PFSK-1 (cell line): Measurements from ENCODE around the gene TAOK3.

Experiments used
- REST ChIP-seq, 2 experiments: IDR thresholded peaks; 2 replicates each; pipeline versions ENCODE4 v1.6.1 to v1.8.0; 2011 to 2012; ENCODE audit warnings: low read depth in 2 of 2, low read length in 2 of 2, control low read depth in 1 of 2, inconsistent platforms in 1 of 2, mild to moderate bottlenecking in 1 of 2, moderate library complexity in 1 of 2; ENCODE audit not compliant: insufficient read depth in 1 of 2
- SIN3A ChIP-seq: IDR thresholded peaks from 2 replicates; pipeline ENCODE4 v1.6.1; 2012; ENCODE audit warnings: mild to moderate bottlenecking, low read length, moderate library complexity, borderline replicate concordance; ENCODE audit not compliant: insufficient read depth
- TAF1 ChIP-seq: IDR thresholded peaks from 2 replicates; pipeline ENCODE4 v1.6.1; 2012; ENCODE audit warnings: low read length, control low read depth, borderline replicate concordance; ENCODE audit not compliant: insufficient read depth

GRCh38 chr12:118346895-118347294, 25.8 kb downstream of the TAOK3 start:
- no peak for TF ChIP-seq SIN3A
- TF ChIP-seq TAF1: no peak
- no peak for TF ChIP-seq REST (IDR thresholded peaks at IDR 0.05; ENCODE audit: insufficient read depth in 1 of 2, low read depth in 2 of 2, low read length in 2 of 2)
